Neuronal stem cell (in vitro differentiated cells): ENCODE measurements around the gene FRAS1.
"Not testable (repeated sequence)": the region's sequence is repeated elsewhere in the genome, so short reads cannot be mapped to it uniquely, and the experiment has no call there.

Experiments
- DNase-seq: peaks from one replicate; pipeline ENCODE4 v3.0.0-alpha.2; 2013; ENCODE audit warnings: low spot score
- H2AFZ ChIP-seq: one replicate; pipeline ENCODE4 v1.6.1; 2013; ENCODE audit warnings: mild to moderate bottlenecking, low read length, inconsistent platforms
- H2AK5ac ChIP-seq: 2 replicates; pipeline ENCODE4 v1.6.1; 2013; ENCODE audit warnings: low read depth, mild to moderate bottlenecking, inconsistent platforms, low read length, moderate library complexity, mixed read lengths
- H2BK120ac ChIP-seq: 2 replicates; pipeline ENCODE4 v1.6.1; 2013; ENCODE audit warnings: low read depth, mild to moderate bottlenecking, inconsistent platforms, low read length, moderate library complexity, mixed read lengths
- H2BK12ac ChIP-seq: one replicate; pipeline ENCODE4 v1.6.1; 2013; ENCODE audit warnings: low read length, inconsistent platforms
- H2BK15ac ChIP-seq: 2 replicates; pipeline ENCODE4 v1.6.1; 2013; ENCODE audit warnings: mild to moderate bottlenecking, low read length, inconsistent platforms, mixed read lengths
- H2BK5ac ChIP-seq: one replicate; pipeline ENCODE4 v1.6.1; 2013; ENCODE audit warnings: inconsistent platforms, mild to moderate bottlenecking, low read length, moderate library complexity
- H3K14ac ChIP-seq: one replicate; pipeline ENCODE4 v1.6.1; 2013; ENCODE audit warnings: low read length, inconsistent platforms
- H3K18ac ChIP-seq: 2 replicates; pipeline ENCODE4 v1.6.1; 2013; ENCODE audit warnings: low read length, inconsistent platforms
- H3K23ac ChIP-seq: 2 replicates; pipeline ENCODE4 v1.6.1; 2013; ENCODE audit warnings: low read depth, mild to moderate bottlenecking, mixed read lengths, low read length, inconsistent platforms; ENCODE audit not compliant: poor library complexity
- H3K27ac ChIP-seq: replicated peaks from 3 replicates; pipeline ENCODE4 v1.5.1; 2013; ENCODE audit warnings: low read length, inconsistent platforms
- H3K27me3 ChIP-seq, 3 experiments: 2 replicates each; pipeline ENCODE4 v1.6.1; 2013; ENCODE audit warnings: low read length in 3 of 3, mild to moderate bottlenecking in 2 of 3, inconsistent platforms in 1 of 3, low read depth in 1 of 3, mixed read lengths in 1 of 3, moderate library complexity in 1 of 3; ENCODE audit not compliant: control insufficient read depth in 3 of 3, insufficient read depth in 3 of 3
- H3K36me3 ChIP-seq, 2 donors: replicated peaks in 1 of 2; 2 replicates each; pipeline ENCODE4 v1.6.1; 2013; ENCODE audit warnings: low read length in 2 of 2; ENCODE audit not compliant: control insufficient read depth in 2 of 2, insufficient read depth in 2 of 2
- H3K4ac ChIP-seq: 2 replicates; pipeline ENCODE4 v1.6.1; 2013; ENCODE audit warnings: inconsistent platforms, mild to moderate bottlenecking, low read length, moderate library complexity
- H3K4me1 ChIP-seq, 2 donors: 1 replicate in 1 of 2; 2 replicates in 1 of 2; pipeline ENCODE4 v1.6.1; 2013; ENCODE audit warnings: low read length in 2 of 2, low read depth in 1 of 2; ENCODE audit not compliant: control insufficient read depth in 2 of 2, insufficient read depth in 1 of 2
- H3K4me2 ChIP-seq: one replicate; pipeline ENCODE4 v1.6.1; 2013; ENCODE audit warnings: mild to moderate bottlenecking, low read length, inconsistent platforms; ENCODE audit not compliant: insufficient read depth, poor library complexity, severe bottlenecking
- H3K4me3 ChIP-seq, 2 donors: 2 replicates each; pipeline ENCODE4 v1.5.1; 2013; ENCODE audit warnings: low read length in 2 of 2, mild to moderate bottlenecking in 2 of 2, inconsistent platforms in 1 of 2, moderate library complexity in 1 of 2
- H3K79me1 ChIP-seq: one replicate; pipeline ENCODE4 v1.6.1; 2013; ENCODE audit warnings: low read depth, mild to moderate bottlenecking, inconsistent platforms, low read length, moderate library complexity
- H3K9ac ChIP-seq: one replicate; pipeline ENCODE4 v1.6.1; 2013; ENCODE audit warnings: mild to moderate bottlenecking, low read depth, low read length, inconsistent platforms; ENCODE audit not compliant: poor library complexity
- H3K9me3 ChIP-seq, 2 donors: replicated peaks in 1 of 2; 2 replicates each; pipeline versions ENCODE3 to v1.6.1; 2013; ENCODE audit warnings: low read length in 2 of 2, mild to moderate bottlenecking in 2 of 2, inconsistent platforms in 1 of 2, low read depth in 1 of 2, mixed read lengths in 1 of 2, moderate library complexity in 1 of 2; ENCODE audit not compliant: control insufficient read depth in 2 of 2, insufficient read depth in 1 of 2
- H4K8ac ChIP-seq: one replicate; pipeline ENCODE4 v1.6.1; 2013; ENCODE audit warnings: low read depth, mild to moderate bottlenecking, inconsistent platforms, low read length, moderate library complexity
- H4K91ac ChIP-seq: one replicate; pipeline ENCODE4 v1.6.1; 2013; ENCODE audit warnings: low read length, low read depth, mild to moderate bottlenecking, inconsistent platforms; ENCODE audit not compliant: poor library complexity
- WGBS, 2 donors: extraction: QIAGEN DNeasy Blood & Tissue Kit; methylation state at CpG; one replicate each; pipeline ENCODE4 v1.1.7; 2013; ENCODE audit warnings: missing lambda C conversion rate in 2 of 2, mixed read lengths in 1 of 2; ENCODE audit not compliant: insufficient read length in 2 of 2, insufficient replicate concordance in 1 of 2; ENCODE audit errors: extremely low coverage in 2 of 2; 5-methylcytosine and 5-hydroxymethylcytosine counted together

The FRAS1 gene

DNA sequence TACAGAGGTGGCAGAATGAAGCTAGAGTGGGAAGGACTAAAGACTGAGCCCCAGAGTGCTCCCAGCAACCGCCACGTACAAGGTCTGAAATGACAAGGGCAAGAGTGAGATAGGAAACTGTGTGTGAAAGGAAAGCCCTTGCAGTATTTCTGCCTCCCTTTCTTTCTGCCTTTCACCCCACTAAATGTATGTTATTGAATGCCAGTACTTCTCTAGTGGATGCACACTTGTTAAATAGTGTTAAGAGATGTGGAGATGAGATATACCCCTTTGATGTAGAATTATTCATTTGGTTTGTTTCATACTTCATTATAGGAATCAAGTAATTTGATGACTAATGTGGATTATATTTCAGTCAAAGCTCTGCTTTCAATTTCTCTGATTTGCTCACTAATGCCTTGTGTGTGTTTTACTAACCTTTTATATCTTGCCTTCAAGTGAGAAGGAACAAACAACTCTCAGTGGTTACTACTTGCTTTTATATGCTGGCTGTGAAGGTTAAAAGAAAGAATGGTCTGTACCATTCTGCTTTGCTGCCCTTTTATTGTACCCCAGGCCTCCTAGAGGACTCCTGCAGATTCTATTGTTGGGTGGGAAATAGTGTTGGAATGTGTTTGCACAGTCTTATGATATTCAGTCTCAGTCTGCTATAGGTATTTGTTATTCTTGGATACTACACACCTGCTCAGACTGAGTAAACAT, 486.5 kb downstream of the FRAS1 start:
- no peak overlapping the region for H2AK5ac ChIP-seq
- no peak overlapping the region for H3K14ac ChIP-seq
- H2BK12ac ChIP-seq, result no peak overlapping the region
- H3K18ac ChIP-seq, result no peak overlapping the region
- no peak overlapping the region for H2AFZ ChIP-seq
- peaks cover 0 to 10% (median 0%) of the 10 kb centered on the region in 3 experiments for H3K27me3 ChIP-seq
- no peak overlapping the region for H3K9ac ChIP-seq
- H2BK5ac ChIP-seq, result no peak overlapping the region
- no peak overlapping the region for H3K4me3 ChIP-seq
- H3K4ac ChIP-seq, result no peak overlapping the region
- H3K27ac ChIP-seq, result no peak overlapping the region
- no CpG with 5 or more reads among the region's 2 CpGs for WGBS, 2 donors
- H3K4me1 ChIP-seq, result peaks cover 3 to 17% of the 10 kb centered on the region in 2 donors
- H3K23ac ChIP-seq, result no peak overlapping the region
- peaks cover 0 to 2% of the 10 kb centered on the region in 2 donors for H3K36me3 ChIP-seq
- H2BK15ac ChIP-seq, result no peak overlapping the region
- no peaks in the 10 kb centered on the region for H3K9me3 ChIP-seq
- no peak for DNase-seq
- H4K8ac ChIP-seq, result no peak overlapping the region
- no peak overlapping the region for H2BK120ac ChIP-seq
- no peak overlapping the region for H4K91ac ChIP-seq
- no peaks in the 10 kb centered on the region for H3K79me1 ChIP-seq
- H3K4me2 ChIP-seq, result no peak overlapping the region

DNA sequence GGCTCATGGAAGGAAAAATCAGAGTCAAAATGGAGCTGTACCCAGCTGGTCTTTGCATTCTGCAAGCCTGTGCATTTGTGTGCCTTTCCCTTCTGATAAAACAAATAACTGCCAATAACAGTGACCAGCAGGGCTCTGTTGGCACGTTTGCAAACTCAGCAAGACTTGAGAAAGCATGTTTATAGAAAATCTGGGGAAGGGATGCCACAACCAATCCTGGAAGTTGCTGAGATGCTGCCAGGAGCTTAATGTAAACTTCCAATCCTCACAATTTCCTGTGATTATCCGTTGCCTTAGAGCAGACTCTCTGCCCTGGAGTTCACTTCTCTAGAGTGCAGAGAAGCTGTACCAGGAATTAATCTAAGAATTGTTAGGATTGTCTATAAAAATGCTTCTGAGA, 487.6 kb downstream of the FRAS1 start:
- no peak overlapping the region for H3K4ac ChIP-seq
- peaks cover 0 to 13% (median 0%) of the 10 kb centered on the region in 3 experiments for H3K27me3 ChIP-seq
- H2BK15ac ChIP-seq, result no peak overlapping the region
- no peaks in the 10 kb centered on the region for H3K79me1 ChIP-seq
- no peak overlapping the region for H2BK12ac ChIP-seq
- no peak overlapping the region for H2AK5ac ChIP-seq
- no peak overlapping the region for H4K8ac ChIP-seq
- H3K9ac ChIP-seq, result no peak overlapping the region
- H3K4me2 ChIP-seq, result no peak overlapping the region
- no peak overlapping the region for H4K91ac ChIP-seq
- no peak overlapping the region for H2AFZ ChIP-seq
- H3K27ac ChIP-seq, result no peak overlapping the region
- H3K36me3 ChIP-seq, result peaks cover 0 to 2% of the 10 kb centered on the region in 2 donors
- no peak overlapping the region for H2BK5ac ChIP-seq
- no peak overlapping the region for H3K14ac ChIP-seq
- no peaks in the 10 kb centered on the region for H3K9me3 ChIP-seq
- H3K4me3 ChIP-seq, result no peak overlapping the region
- no CpG with 5 or more reads among the region's 2 CpGs for WGBS, 2 donors
- no peak overlapping the region for H2BK120ac ChIP-seq
- H3K18ac ChIP-seq, result no peak overlapping the region
- peaks cover 3 to 17% of the 10 kb centered on the region in 2 donors for H3K4me1 ChIP-seq
- H3K23ac ChIP-seq, result no peak overlapping the region
- no peak for DNase-seq

DNA sequence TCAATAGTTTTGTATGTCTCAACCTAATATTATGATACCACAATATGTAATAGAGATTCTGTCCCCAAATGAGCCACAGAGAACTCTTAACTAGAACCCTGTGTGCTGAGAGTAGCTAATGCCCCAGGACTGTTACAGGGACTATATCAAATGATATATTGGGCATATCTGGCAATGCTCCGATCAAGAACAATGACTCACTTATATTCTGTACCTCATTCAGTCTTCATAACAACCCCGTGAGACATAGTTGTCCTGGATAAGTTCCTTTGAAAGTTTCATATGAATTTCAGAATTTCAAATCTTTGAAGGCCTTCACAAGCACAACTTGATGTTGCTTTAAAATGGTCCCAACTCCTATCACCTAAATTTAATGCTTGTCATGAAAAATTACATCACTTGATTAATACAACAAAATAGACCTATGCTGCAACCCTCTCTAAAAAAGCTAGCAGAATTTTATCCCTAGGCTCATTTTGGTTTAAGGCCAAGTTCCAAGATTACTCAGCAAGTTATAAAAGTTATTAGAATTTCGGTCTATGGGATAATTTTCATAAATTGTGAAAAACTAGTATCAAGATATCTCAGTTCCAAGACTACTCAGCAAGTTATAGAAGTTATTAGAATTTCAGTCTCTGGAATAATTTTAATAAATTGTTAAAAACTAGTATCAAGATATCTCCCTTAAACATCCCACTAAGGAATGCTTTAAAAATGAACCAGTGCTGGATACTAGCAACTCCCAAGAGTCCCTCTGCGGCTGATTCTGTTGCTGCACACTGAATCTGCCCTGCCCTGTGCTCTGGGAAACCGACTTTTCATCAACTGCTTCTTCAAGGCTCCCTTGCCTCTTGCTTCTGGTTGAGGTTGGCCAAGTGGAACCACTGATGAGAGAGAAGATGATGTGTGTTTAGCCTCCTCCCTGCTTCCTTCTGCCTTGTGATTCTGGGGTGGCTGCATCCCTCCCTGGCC, 488.4 kb downstream of the FRAS1 start:
- Histone ChIP-seq H2BK5ac (no peak overlapping the region), H3K27ac (no peak overlapping the region), H3K23ac (no peak overlapping the region), H3K18ac (no peak overlapping the region), H4K8ac (no peak overlapping the region), H3K9me3 (no peaks in the 10 kb centered on the region), H3K4ac (no peak overlapping the region), H3K4me2 (no peak overlapping the region), H3K14ac (no peak overlapping the region), H2AK5ac (no peak overlapping the region), H4K91ac (no peak overlapping the region), H2AFZ (no peak overlapping the region), H3K4me3 (no peak overlapping the region), H2BK120ac (no peak overlapping the region), H3K4me1 (peaks cover 3 to 17% of the 10 kb centered on the region in 2 donors), H2BK15ac (no peak overlapping the region), H3K36me3 (peaks cover 0 to 1% of the 10 kb centered on the region in 2 donors), H3K9ac (no peak overlapping the region), H3K79me1 (no peaks in the 10 kb centered on the region), H3K27me3 (peaks cover 0 to 22% (median 0%) of the 10 kb centered on the region in 3 experiments), H2BK12ac (no peak overlapping the region)
- no peak for DNase-seq
- no CpG with 5 or more reads among the region's 5 CpGs for WGBS, 2 donors

DNA sequence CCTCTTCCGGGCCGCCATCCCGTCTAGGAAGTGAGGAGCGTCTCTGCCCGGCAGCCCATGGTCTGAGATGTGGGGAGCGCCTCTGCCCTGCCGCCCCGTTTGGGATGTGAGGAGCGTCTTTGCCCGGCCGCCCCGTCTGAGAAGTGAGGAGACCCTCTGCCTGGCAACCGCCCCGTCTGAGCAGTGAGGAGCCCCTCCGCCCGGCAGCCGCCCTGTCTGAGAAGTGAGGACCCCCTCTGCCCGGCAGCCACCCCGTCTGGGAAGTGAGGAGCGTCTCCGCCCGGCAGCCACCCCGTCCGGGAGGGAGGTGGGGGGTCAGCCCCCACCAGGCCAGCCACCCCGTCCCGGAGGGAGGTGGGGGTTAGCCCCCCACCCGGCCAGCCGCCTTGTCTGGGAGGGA, 490.8 kb downstream of the FRAS1 start:
- not testable (repeated sequence) for H3K18ac ChIP-seq, H3K4me2 ChIP-seq, H4K8ac ChIP-seq, H3K4me3 ChIP-seq, H3K9ac ChIP-seq, H2AFZ ChIP-seq, H3K27ac ChIP-seq, H2BK120ac ChIP-seq, H3K14ac ChIP-seq, H3K23ac ChIP-seq, H2AK5ac ChIP-seq, H3K36me3 ChIP-seq, H2BK5ac ChIP-seq, H3K4ac ChIP-seq, H2BK12ac ChIP-seq, H2BK15ac ChIP-seq, H3K9me3 ChIP-seq, H4K91ac ChIP-seq, DNase-seq, H3K79me1 ChIP-seq
- Histone ChIP-seq H3K27me3 (peaks cover 0 to 46% (median 4%) of the 10 kb centered on the region in 3 experiments), H3K4me1 (peaks cover 3 to 18% of the 10 kb centered on the region in 2 donors)
- whole genome bisulfite sequencing, 2 donors, result no CpG with 5 or more reads among the region's 28 CpGs
